ENCODE data around the gene ORAI1. TPM values are rescaled to one million over a fixed set of nuclear protein-coding genes. Genes with fewer than 3 reads are reported as not detected.

The ORAI1 gene
- total and polyA plus RNA-seq, 2 of the 13 experiments (the other 11 are each of a cell fraction or from before 2014, with no cell fraction given) = 9.2 to 17.2 TPM

- TF ChIP-seq ZBED4 (CRISPR knock-in tag; IDR thresholded peaks at IDR 0.05; ENCODE audit: borderline replicate concordance) = no peak
- no peak for TF ChIP-seq ZNF350 (CRISPR knock-in tag; IDR thresholded peaks at IDR 0.05; ENCODE audit: borderline replicate concordance, low read depth)
- no peak for TF ChIP-seq CBFB (CRISPR knock-in tag; IDR thresholded peaks at IDR 0.05)
These were observed 23.6 kb downstream of the ORAI1 start (continued) for GRCh38 chr12:121649819-121650353.

- Histone ChIP-seq H3K79me2 (ENCODE audit: insufficient read depth, low read length) (no peaks in the 10 kb centered on the region), H4K20me1 (ENCODE audit: insufficient read depth, low read length) (no peaks in the 10 kb centered on the region), H3K27ac (ENCODE audit: extremely low read length, insufficient read depth, low read length) (no peak overlapping the region), H3K36me3 (replicated peaks in 1 of 2; ENCODE audit: control insufficient read depth in 1 of 2, insufficient read depth in 2 of 2, low read length in 2 of 2) (no peaks in the 10 kb centered on the region), H3K27me3 (ENCODE audit: control insufficient read depth in 1 of 2, insufficient read depth in 2 of 2, low read length in 2 of 2) (no peaks in the 10 kb centered on the region), H3K9ac (ENCODE audit: insufficient read depth, low read depth, low read length) (no peak overlapping the region), H3K4me2 (ENCODE audit: low read depth, low read length) (no peak overlapping the region), H3K4me3 (replicated peaks in 1 of 3; ENCODE audit: insufficient read depth in 1 of 3, low read depth in 2 of 3, low read length in 3 of 3) (no peak overlapping the region), H2AFZ (ENCODE audit: low read length) (no peak overlapping the region), H3K9me3 (ENCODE audit: low read length) (no peaks in the 10 kb centered on the region), H3K4me1 (ENCODE audit: insufficient read depth, low read length) (no peaks in the 10 kb centered on the region)
- BruUV-seq (replicated peaks) = no TSS peak
- POLR2A ChIA-PET = interaction anchor here (1.0 kb wide), 1 partner anchor 22 kb away, joined by 3 read pairs; no protein-coding TSS in a partner anchor
- ATAC-seq (no peak), DNase-seq (ENCODE audit: low spot score) (no peak), FAIRE-seq (no peak)
- in situ Hi-C loops (cut with HindIII; ENCODE audit: extremely low pct_ligation_motif_present, low pct_unique_long_range_greater_than_20kb) = no loop called here
- 82% methylated on average over 8 of the region's 8 CpGs for WGBS (ENCODE audit: low lambda C conversion rate)
- intact Hi-C loops (cut with micrococcal nuclease; ENCODE audit: unreplicated experiment) = no loop called here
- CTCF ChIA-PET (ENCODE audit: low intra/inter-chr PET ratio, low total read pairs) = no interaction called here
- TF ChIP-seq ZHX2 (IDR thresholded peaks at IDR 0.05; ENCODE audit: low read depth) (no peak), ZHX2 (CRISPR knock-in tag; IDR thresholded peaks at IDR 0.05; ENCODE audit: borderline replicate concordance) (no peak), ZNF710 (CRISPR knock-in tag; IDR thresholded peaks at IDR 0.05; ENCODE audit: borderline replicate concordance) (no peak), SIN3B (IDR thresholded peaks at IDR 0.05; ENCODE audit: low read length) (no peak), DRAP1 (CRISPR knock-in tag; IDR thresholded peaks at IDR 0.05) (no peak)
These were observed 25.0 kb downstream of the ORAI1 start for GRCh38 chr12:121651320-121651719.
